ENCODE results near the gene ARHGAP18.

GRCh38 chr6:129700666-129701065, 9.3 kb downstream of the ARHGAP18 start:
- TF ChIP-seq CTCF (conservative IDR thresholded peaks at IDR 0.05; ENCODE audit: low read length) (no peak), EZH2phosphoT487 (IDR thresholded peaks at IDR 0.05; ENCODE audit: borderline replicate concordance) (no peak)
